ENCODE data around the gene ULK4.

The ULK4 gene

GRCh38 chr3:41690766-41691563, 270.9 kb downstream of the ULK4 start:
- peak; percentile 33 for DNase-seq (ENCODE audit: low read depth)
- no peak overlapping the region for H3K4me3 ChIP-seq (ENCODE audit: low read depth, low read length)
- TF ChIP-seq POLR2A (IDR thresholded peaks at IDR 0.05; ENCODE audit: extremely low read depth, insufficient read length): no peak
- no peak for TF ChIP-seq CTCF (IDR thresholded peaks at IDR 0.05; ENCODE audit: low read depth, low read length)

GRCh38 chr3:41688595-41689380, 273.1 kb downstream of the ULK4 start:
- TF ChIP-seq POLR2A (IDR thresholded peaks at IDR 0.05; ENCODE audit: extremely low read depth, insufficient read length) (no peak), MAX (IDR thresholded peaks at IDR 0.05; ENCODE audit: low read depth, low read length) (no peak), CTCF (IDR thresholded peaks at IDR 0.05; ENCODE audit: low read depth, low read length) (no peak)
- no peak overlapping the region for H3K4me3 ChIP-seq (ENCODE audit: low read depth, low read length)
- DNase-seq (ENCODE audit: low read depth): no peak

- DNase-seq (ENCODE audit: low read depth): no peak
- TF ChIP-seq MAX (IDR thresholded peaks at IDR 0.05; ENCODE audit: low read depth, low read length) (no peak), CTCF (IDR thresholded peaks at IDR 0.05; ENCODE audit: low read depth, low read length) (no peak), MYC (IDR thresholded peaks at IDR 0.05; ENCODE audit: low read depth, low read length) (no peak), POLR2A (IDR thresholded peaks at IDR 0.05; ENCODE audit: extremely low read depth, insufficient read length) (no peak)
- H3K4me3 ChIP-seq (ENCODE audit: low read depth, low read length): no peak overlapping the region
These were observed 276.8 kb downstream of the ULK4 start for GRCh38 chr3:41684797-41685735.

GRCh38 chr3:41683666-41684350, 278.1 kb downstream of the ULK4 start:
- TF ChIP-seq MYC (IDR thresholded peaks at IDR 0.05; ENCODE audit: low read depth, low read length) (no peak), MAX (IDR thresholded peaks at IDR 0.05; ENCODE audit: low read depth, low read length) (no peak), CTCF (IDR thresholded peaks at IDR 0.05; ENCODE audit: low read depth, low read length) (no peak), POLR2A (IDR thresholded peaks at IDR 0.05; ENCODE audit: extremely low read depth, insufficient read length) (no peak)
- no peak for DNase-seq (ENCODE audit: low read depth)
- no peak overlapping the region for H3K4me3 ChIP-seq (ENCODE audit: low read depth, low read length)

- DNase-seq (ENCODE audit: low read depth): no peak
- TF ChIP-seq CTCF (IDR thresholded peaks at IDR 0.05; ENCODE audit: low read depth, low read length) (no peak), MYC (IDR thresholded peaks at IDR 0.05; ENCODE audit: low read depth, low read length) (no peak), POLR2A (IDR thresholded peaks at IDR 0.05; ENCODE audit: extremely low read depth, insufficient read length) (no peak), MAX (IDR thresholded peaks at IDR 0.05; ENCODE audit: low read depth, low read length) (no peak)
- H3K4me3 ChIP-seq (ENCODE audit: low read depth, low read length): no peak overlapping the region
These were observed 278.9 kb downstream of the ULK4 start for GRCh38 chr3:41682996-41683395.

Data from NB4 (cell line).